HEK293T (cell line): Measurements from ENCODE around the gene DEFB114.

Experiments
- CTCF ChIA-PET: fragments of 350-600 bp; formaldehyde crosslinking; extraction: SDS; loops from one replicate; lab custom pipeline; 2021; ENCODE audit warnings: antibody characterized with exemption, inconsistent platforms; lab: Yijun Ruan, JAX
- POLR2A ChIA-PET: fragments of 350-600 bp; formaldehyde crosslinking; extraction: SDS; loops from one replicate; lab custom pipeline; 2020; ENCODE audit warnings: antibody characterized with exemption, inconsistent platforms; lab: Yijun Ruan, JAX
- DNase-seq: peaks from one replicate; pipeline ENCODE4 v3.0.0; 2012; ENCODE audit warnings: mixed read lengths; ENCODE audit errors: extremely low spot score
- ARNT ChIP-seq: fragments of 450-650 bp; IDR thresholded peaks from 2 replicates; pipeline ENCODE4 v1.6.1; 2017; ENCODE audit warnings: mild to moderate bottlenecking
- BHLHE40 ChIP-seq: fragments of 450-650 bp; IDR thresholded peaks from 2 replicates; pipeline ENCODE4 v1.6.1; 2016; ENCODE audit warnings: mild to moderate bottlenecking, moderate library complexity, borderline replicate concordance
- CTBP1 ChIP-seq: fragments of 450-650 bp; IDR thresholded peaks from 2 replicates; pipeline ENCODE4 v1.6.1; 2016; ENCODE audit warnings: borderline replicate concordance
- ELF4 ChIP-seq: fragments of 450-650 bp; IDR thresholded peaks from 2 replicates; pipeline ENCODE4 v1.6.1; 2017; ENCODE audit warnings: antibody characterized with exemption
- FOXA1 ChIP-seq: fragments of 450-650 bp; IDR thresholded peaks from 2 replicates; pipeline ENCODE4 v1.6.1; 2016; ENCODE audit warnings: mild to moderate bottlenecking
- FOXK2 ChIP-seq: fragments of 450-650 bp; IDR thresholded peaks from 2 replicates; pipeline ENCODE4 v1.6.1; 2016; ENCODE audit warnings: mild to moderate bottlenecking
- FOXM1 ChIP-seq: fragments of 450-650 bp; IDR thresholded peaks from 2 replicates; pipeline ENCODE4 v1.6.1; 2017; ENCODE audit warnings: mild to moderate bottlenecking, borderline replicate concordance
- HDGF ChIP-seq: fragments of 450-650 bp; IDR thresholded peaks from 2 replicates; pipeline ENCODE4 v1.6.1; 2017; ENCODE audit warnings: antibody characterized with exemption, borderline replicate concordance
- L3MBTL2 ChIP-seq: fragments of 450-650 bp; conservative IDR thresholded peaks from 2 replicates; pipeline ENCODE4 v1.6.1; 2016; ENCODE audit warnings: mild to moderate bottlenecking
- LEF1 ChIP-seq: fragments of 450-650 bp; IDR thresholded peaks from 2 replicates; pipeline ENCODE4 v1.6.1; 2017; ENCODE audit warnings: mild to moderate bottlenecking, borderline replicate concordance
- NFRKB ChIP-seq: fragments of 450-650 bp; IDR thresholded peaks from 2 replicates; pipeline ENCODE4 v1.6.1; 2016; ENCODE audit warnings: mild to moderate bottlenecking, moderate library complexity
- SP1 ChIP-seq: fragments of 450-650 bp; IDR thresholded peaks from 2 replicates; pipeline ENCODE4 v1.6.1; 2017
- SUZ12 ChIP-seq: fragments of 450-650 bp; IDR thresholded peaks from 2 replicates; pipeline ENCODE4 v1.6.1; 2016; ENCODE audit warnings: mild to moderate bottlenecking
- TARDBP ChIP-seq: fragments of 450-650 bp; IDR thresholded peaks from 2 replicates; pipeline ENCODE4 v1.6.1; 2016
- ZNF384 ChIP-seq: fragments of 450-650 bp; IDR thresholded peaks from 2 replicates; pipeline ENCODE4 v1.6.1; 2016
- TF ChIP-seq, protein P1 (sequence below): fragments of 450-650 bp; IDR thresholded peaks from 2 replicates; pipeline ENCODE4 v1.6.1; 2016

Gene DEFB114

DNA sequence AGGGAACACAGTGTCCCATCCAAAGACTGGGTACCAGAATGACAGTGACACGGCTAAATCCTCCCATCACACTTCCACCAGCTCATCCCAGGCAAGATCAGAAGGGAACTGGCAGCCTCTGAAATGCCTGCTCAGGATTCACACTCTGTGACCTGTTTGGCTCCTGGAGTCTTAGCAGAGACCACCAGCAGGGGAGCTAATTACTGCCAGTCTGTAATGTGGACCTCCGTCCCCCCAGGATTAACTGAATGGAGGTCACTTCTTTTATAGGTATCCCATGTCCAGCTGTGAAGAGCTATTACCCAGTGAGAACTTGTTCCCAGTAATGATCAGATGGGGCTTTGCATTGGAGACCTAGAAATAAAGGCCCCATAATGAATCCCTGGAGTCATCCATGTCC is 45.2 kb downstream of the DEFB114 start:
- ChIA-PET CTCF (interaction anchor here (0.9 kb wide), 1 partner anchor 8 kb away, joined by 3 read pairs; no protein-coding TSS in a partner anchor), POLR2A (no interaction called here)
- TF ChIP-seq ELF4 = no peak
- TF ChIP-seq TARDBP = no peak
- no peak for TF ChIP-seq FOXM1
- TF ChIP-seq HDGF = no peak
- TF ChIP-seq SUZ12 = no peak
- no peak for TF ChIP-seq BHLHE40
- TF ChIP-seq SP1 = no peak
- no peak for TF ChIP-seq L3MBTL2
- no peak for TF ChIP-seq FOXA1
- no peak for TF ChIP-seq NFRKB
- TF ChIP-seq FOXK2 = no peak
- no peak for TF ChIP-seq LEF1
- TF ChIP-seq CTBP1 = no peak
- no peak for TF ChIP-seq ZNF384
- no peak for TF ChIP-seq ARNT
- TF ChIP-seq, protein P1, sequence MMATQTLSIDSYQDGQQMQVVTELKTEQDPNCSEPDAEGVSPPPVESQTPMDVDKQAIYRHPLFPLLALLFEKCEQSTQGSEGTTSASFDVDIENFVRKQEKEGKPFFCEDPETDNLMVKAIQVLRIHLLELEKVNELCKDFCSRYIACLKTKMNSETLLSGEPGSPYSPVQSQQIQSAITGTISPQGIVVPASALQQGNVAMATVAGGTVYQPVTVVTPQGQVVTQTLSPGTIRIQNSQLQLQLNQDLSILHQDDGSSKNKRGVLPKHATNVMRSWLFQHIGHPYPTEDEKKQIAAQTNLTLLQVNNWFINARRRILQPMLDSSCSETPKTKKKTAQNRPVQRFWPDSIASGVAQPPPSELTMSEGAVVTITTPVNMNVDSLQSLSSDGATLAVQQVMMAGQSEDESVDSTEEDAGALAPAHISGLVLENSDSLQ = no peak
- DNase-seq = no peak

DNA sequence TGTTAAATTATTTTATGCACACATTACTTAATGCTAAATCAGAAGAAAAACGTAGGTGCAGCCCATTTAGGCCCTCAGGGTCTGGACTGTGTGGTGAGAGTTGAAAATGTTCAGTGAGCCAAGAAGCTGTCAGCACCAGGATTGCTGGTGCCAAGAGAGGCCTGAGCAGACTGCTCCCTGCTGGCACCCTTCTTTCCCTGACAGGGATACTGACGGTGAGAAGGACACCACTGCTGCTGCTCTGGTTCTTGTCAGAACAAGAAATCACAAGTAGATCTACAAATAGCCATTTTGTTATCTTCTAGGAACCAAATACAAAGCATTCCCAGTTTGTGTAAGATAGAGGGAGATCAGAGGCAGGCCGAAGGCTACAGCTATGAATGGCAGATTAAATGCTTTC is 48.9 kb downstream of the DEFB114 start:
- DNase-seq = no peak
- ChIA-PET POLR2A (no interaction called here), CTCF (no interaction called here)
- no peak for TF ChIP-seq FOXA1
- no peak for TF ChIP-seq NFRKB
- no peak for TF ChIP-seq ARNT
- no peak for TF ChIP-seq TARDBP
- no peak for TF ChIP-seq ZNF384
- TF ChIP-seq CTBP1 = no peak
- TF ChIP-seq SUZ12 = no peak

DNA sequence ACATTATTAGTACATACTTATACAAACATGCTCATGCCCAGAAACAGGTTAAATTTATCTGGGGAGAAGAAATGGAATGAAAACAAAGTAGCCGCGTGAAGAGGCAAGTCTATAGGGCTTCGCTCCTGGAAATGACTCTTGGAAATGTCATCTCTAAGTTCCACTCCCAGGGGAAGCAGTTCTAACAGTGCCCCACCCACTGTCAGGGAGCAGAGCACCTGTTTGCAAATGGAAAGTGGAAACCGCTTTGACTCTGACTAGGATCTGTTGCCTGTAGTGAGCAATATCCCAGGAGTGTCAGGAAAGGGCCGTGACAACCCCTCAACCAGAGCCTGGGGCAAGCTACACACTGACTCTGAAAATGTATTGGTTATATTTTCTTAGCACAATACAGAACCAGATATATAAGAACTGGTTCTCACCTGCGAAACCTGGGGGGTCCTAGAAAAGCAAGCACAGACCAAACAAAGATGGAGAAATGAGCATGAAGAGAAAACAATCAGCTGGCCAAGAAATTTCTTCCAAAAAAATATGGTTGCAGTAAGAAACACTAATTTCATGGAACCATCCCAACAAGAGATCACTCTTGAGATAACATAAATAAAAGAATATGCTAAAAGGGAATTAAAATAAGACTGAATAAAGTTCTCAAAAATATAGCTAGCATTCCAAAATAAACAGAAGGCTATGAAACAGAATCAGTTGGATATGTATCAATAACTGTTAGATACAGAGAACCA is 50.2 kb downstream of the DEFB114 start:
- TF ChIP-seq CTBP1 (no peak), SUZ12 (no peak), ELF4 (no peak)
- CTCF ChIA-PET = no interaction called here
- POLR2A ChIA-PET = no interaction called here
- no peak for DNase-seq

DNA sequence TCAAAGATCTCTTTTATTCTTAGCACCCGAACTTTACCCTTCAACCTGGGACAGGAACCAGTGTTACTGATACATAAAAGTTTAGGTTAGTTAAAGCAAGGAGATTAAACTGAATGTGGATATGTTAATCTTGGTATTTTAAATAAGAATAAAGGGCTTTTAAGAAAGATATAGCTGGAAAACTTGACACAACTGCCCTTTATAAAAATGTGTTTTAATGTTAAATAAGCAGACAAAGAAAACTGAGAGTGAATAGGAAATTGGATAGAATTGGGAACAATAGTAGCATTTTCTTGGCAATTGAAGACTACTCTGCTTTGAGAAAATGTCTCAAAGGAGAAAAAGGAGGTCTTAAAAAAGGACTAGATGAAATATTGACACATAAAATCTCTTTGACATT is 51.8 kb downstream of the DEFB114 start:
- DNase-seq = no peak
- TF ChIP-seq BHLHE40 = no peak
- TF ChIP-seq LEF1 = no peak
- no peak for TF ChIP-seq TARDBP
- no peak for TF ChIP-seq SP1
- TF ChIP-seq ELF4 = no peak
- no peak for TF ChIP-seq CTBP1
- no peak for TF ChIP-seq FOXA1
- no peak for TF ChIP-seq FOXM1
- TF ChIP-seq HDGF = no peak
- TF ChIP-seq, protein P1 = no peak
- TF ChIP-seq NFRKB = no peak
- no peak for TF ChIP-seq ZNF384
- ChIA-PET CTCF (no interaction called here), POLR2A (no interaction called here)

DNA sequence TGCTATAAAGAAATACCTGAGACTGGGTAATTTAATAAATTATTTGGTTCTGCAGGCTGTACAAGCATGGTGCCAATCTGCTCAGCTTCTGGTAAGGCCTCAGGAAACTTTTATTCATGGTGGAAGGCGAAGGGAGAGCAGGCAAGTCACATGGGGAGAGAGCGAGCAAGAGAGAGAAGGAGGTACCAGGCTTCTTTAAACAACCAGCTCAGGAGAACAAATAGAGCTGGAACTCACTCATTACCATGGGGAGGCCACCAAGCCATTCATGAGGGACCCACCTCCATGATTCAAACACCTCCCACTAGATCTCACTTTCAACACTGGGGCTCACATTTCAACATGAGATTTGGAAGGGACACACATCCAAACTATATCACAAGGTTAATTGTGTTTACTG is 52.7 kb downstream of the DEFB114 start:
- TF ChIP-seq LEF1 (no peak), FOXK2 (no peak), TARDBP (no peak), SUZ12 (no peak)
- ChIA-PET POLR2A (no interaction called here), CTCF (no interaction called here)
- DNase-seq = no peak
